HG02970 (cell line): Measurements from ENCODE around the gene COPS8.

Source experiments
- ATAC-seq: cut with Tn5 transposase; IDR thresholded peaks from one replicate; pipeline ENCODE4 v1.9.1; 2021; ENCODE audit warnings: mild to moderate bottlenecking, moderate library complexity, moderate number of reproducible peaks; ENCODE audit not compliant: unreplicated experiment, low FRiP score

COPS8 gene

DNA sequence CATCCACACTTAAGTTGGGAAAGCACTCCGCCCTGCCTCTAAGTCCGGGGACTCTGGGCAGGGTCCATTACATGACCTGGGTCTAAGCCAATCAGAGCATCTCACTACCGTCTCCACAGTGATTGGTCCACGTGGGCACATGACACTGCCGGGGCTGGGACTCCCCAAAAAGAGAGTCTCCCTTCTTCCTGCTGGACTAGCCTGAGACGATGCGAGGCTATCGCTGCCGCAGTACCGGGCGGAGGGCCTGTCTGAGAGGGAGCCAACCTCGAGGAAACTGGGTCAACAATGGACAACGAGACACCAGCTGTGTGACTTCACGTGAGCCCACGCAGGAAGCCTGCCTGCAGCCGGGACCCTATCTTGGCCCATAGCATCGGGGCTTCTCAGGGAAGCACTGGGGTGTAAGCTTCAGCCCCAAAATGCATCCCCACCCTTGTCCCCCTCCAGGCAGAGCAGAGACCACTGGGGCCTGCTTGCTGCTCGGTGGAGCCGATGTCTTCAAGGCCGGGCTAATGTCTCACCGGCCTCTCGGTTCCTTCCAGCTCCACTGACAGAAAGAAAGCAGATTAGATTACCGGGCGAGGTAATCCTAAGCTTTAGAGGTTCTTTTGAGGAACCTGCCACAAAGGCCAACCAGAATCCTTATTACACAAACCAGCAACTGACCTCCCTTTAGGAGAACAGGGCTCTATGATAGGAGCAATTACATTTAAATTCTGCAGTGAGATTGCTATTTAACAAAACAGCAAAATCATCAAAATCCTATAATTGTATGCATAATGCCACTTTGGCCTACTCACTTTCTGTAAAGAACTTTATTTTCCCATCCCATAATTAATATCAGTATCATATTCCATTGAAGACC is 21.3 kb upstream of the COPS8 start:
- ATAC-seq, result no peak

DNA sequence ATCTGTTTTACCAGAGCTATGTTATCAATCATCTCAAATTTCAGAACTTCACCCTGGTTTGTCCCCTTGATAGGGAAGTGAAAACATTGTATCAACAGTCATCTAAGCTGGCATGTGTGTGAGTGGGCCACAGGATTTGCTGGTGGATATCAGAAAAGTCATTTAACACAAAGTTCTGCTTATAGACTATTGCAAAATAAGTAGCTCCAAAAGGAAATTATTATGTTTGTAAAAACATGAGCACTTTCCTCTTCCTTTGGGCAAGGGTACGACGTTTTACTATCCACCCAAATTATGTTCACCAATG is 20.7 kb upstream of the COPS8 start:
- ATAC-seq, result no peak

DNA sequence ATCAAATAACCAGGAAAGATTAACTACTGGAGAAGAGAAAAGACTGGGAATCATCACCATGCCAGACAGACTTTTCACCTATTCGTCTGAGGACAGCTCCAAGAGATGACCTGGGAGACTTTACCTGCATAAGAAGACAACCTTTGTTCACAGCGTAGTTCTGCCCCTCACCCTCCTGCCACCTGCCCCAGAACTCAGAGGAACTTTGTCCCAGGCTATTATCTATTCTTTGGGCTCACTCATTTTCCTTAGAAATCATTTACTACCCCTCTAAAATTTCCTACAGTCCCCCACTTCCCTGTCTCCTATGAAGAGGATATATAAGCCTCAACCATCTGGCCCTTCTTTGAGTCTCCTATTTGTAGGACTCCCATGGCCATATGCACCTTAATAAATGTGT is 19.3 kb upstream of the COPS8 start:
- ATAC-seq, result no peak

DNA sequence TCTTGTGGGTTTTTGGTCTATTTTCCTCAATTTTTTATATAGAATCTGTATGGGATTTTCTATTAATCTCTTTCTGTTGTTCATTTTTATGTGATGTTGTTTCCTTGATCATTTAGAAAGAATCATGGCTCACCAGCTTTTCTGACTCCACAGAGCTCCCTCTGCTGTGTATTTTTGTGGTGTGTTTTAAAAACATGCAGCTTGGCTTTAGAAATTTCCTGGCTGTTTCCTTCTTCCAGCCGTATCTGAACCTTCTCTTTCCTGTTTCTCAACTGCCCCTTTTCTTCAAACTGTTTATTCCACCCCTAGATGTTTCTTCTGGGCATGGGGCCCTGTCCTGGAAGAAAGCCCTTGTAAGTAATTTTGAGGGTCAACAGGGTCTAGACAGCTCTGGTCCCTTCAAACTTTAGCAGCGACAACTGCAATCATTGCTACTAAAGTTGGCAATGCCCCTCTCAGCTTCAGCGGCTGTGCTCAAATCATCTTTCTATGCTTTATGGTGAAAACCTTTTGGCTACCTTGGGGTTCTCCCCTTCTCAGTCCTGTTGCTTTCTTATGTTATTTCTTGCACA is 17.6 kb upstream of the COPS8 start:
- no peak for ATAC-seq

DNA sequence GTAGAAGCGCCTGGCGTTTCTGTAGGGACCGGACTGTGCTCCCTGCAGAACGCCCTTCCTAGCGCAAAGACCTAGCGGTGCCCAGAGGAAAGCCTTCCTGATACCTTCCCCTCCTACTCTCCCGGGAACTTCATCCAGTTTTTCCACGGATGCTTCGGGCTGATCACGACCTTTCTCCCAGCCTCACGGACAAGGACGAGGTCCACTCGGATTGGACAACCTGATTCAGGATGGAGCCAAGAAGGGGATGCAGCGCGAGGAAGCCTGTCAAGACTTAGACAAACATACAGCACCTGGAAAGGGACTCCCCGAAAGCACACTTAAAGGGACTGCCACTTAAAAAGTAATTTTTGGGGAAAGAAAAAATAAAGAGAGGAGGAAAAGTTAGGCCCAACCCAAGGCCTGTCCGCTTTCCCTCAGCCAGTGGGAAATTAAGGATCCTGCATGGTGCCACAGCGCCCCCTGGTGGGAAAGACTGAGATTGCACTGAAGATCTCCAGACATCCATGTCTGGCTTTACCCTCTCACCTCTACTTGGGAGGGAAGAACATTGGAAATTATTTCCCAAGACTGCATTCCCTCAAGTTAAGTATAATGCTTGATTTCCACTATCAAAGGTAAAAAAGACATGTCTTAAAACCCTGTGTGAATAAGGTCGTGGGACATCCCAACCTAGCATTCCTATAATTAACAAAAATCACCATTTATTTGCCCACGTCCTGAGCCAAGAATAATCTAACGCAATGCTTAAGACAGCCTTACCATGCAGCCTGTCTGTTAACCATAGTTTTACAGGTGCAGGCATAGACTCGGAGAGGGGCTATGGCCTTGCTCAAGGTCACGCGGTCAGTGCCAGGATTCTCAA is 13.4 kb upstream of the COPS8 start:
- no peak for ATAC-seq

DNA sequence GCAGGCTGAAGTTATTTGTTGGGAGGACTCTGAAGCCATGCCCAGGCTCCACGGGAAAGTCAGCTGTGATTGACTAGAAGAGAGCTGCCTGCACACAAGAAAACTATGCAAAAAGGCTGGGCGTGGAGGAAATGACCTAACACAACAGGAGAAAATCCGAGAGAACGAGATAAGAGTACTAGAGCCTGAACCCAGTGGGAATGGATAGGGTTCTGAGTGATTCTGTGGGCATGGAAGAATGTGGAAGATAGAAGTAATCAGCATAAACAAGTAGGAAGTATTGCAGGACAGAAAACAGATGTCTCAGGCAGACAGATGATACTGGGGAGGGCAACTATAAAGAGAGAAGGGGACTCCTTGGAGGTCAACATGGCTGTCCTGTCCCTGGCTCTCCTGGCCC is 12.1 kb upstream of the COPS8 start:
- ATAC-seq, result no peak

DNA sequence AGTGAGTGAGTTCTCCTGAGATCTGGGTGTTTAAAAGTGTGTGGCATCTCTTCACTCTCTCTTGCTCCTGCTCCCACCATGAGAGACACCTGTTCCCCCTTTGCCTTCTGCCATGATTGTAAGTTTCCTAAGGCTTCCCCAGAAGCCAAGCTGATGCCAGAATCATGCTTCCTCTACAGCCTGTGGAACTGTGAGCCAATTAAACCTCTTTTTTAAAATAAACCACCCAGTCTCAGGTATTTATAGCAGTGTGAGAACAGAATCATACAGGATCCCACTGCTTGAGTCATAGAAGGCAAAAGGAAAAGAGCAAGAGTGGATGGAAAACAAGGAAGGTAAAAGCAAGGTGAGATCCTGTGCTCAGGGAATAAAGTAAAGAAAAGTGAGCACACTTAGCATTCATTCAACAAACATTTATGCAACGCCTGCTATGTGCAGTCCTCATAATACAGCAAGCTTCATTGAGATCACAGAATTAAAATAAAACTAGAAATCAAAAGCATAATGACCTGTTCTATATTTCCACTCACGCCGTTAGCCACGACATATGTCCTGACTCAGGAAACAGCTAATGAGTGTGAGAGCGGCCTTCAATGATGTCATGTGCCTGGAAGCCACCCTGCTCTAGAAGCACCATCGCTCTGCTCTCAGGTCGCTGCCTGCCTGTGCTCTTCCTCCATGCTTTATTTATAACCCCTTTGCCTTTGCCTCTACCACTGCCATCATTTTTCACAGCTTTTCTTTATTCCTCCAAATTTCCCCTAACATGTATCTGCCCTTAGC is 11.3 kb upstream of the COPS8 start:
- ATAC-seq, result no peak

DNA sequence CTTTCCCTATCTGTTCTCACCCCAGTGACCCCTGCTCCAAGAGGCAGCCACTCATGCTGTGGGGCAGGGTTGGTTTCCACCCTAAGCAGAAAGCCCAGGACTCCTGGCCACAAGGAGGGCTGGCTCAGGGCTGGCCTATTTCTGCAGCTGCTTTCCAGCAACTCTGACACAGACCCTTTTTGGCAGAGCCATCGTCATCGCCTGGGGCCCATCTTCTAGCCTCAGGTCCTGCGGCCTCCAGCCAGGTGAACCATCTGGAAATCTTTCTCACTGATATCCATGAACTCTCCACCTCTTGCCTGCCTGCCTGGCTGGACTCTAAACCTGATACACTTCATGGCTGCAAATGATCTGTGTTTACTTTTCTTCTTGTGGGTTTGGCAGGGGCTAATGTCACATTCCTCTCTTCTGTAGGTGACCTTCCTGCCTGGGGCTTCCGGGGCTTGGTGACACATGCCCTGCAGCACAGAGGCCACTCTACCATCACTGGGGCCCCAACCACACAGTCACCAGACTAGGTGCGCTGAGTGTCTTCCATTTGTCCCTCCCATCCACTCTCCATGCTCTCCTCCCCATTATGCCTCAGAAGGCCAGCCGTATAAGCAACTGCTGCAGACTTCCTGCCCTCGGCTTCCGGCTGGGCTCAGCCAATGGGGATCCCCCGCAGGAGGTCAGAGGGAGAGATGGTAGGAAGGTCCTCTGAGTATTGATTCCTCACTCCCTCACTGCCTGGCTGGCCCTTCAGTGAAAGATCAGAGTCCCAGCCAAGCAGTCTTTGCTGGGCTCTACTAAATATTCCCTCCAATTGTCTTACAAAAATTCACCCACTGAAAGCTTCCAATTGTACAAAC is 9.7 kb upstream of the COPS8 start:
- no peak for ATAC-seq

DNA sequence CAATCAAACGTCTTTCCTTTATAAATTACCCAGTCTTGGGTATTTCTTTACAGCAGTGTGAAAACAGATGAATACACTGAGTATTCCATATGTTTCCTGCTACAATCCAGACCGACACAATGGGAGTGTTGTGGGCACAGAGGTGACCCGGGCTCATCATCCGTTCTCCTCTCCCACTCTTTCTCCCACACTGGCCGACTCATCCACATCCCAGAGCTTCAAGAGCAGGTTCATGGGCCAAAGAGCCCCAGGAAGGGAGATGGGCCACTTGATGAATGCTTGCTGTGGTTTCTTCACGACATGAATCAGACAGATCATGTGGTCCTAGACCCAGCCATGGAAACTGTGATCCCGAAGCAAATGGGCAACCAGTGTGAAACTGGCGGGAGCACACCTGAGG is 4.1 kb upstream of the COPS8 start:
- no peak for ATAC-seq

DNA sequence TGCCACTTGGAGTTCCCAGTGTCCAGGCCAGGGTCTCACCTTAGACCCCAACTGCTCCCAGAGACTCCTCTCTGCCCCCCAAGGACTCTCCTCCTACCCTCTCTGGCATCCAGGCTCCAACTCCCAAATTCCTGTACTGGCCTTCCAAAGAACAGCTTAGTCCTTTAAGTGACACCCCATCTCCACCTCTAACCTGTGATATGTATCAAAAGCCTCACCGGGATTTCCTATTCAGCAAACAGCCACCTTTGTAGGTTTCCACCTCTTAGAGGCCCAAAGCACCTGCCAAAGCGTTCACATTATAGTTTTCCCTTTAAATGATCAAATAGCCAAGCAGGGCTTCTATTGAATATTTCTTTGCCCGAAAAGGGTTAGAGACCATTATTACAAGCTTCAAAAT is 2.7 kb upstream of the COPS8 start:
- no peak for ATAC-seq

DNA sequence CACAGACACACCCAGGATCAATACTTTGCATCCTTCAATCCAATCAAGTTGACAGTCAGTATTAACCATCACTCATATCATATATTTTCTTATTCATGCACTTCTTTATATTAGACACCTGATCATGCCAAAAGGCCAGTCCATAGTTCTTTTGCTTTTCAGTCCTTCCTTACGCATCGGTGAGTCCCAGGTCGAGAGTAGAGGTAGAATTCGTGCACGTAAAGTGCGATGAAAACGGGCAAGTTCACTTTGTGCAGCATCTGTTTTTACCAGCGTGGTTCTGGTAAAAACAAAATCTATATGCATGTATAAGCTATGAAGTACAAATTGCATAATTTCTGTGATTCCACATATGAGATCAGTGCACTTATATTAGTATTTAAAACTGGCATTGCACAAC is 1.2 kb upstream of the COPS8 start:
- no peak for ATAC-seq

DNA sequence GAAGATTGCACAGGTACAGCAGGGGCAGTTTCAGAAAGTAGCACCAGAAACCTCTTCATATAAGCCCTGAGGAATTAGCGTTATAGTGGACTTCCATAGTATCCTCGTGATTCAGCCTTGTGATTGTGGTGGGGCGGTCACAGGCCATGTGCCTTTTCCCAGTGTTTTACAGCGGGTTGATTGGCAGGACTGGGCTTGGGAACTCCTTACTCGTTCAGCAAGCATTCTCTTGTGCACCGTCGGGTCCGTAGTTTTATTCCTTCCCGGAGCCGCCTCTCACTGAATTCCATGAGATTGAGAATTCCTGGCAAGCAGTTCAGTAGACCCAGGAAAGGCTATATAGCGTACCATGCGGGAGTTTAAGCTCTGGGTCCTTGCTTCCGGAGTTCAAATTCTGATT is 5.2 kb downstream of the COPS8 start:
- no peak for ATAC-seq

DNA sequence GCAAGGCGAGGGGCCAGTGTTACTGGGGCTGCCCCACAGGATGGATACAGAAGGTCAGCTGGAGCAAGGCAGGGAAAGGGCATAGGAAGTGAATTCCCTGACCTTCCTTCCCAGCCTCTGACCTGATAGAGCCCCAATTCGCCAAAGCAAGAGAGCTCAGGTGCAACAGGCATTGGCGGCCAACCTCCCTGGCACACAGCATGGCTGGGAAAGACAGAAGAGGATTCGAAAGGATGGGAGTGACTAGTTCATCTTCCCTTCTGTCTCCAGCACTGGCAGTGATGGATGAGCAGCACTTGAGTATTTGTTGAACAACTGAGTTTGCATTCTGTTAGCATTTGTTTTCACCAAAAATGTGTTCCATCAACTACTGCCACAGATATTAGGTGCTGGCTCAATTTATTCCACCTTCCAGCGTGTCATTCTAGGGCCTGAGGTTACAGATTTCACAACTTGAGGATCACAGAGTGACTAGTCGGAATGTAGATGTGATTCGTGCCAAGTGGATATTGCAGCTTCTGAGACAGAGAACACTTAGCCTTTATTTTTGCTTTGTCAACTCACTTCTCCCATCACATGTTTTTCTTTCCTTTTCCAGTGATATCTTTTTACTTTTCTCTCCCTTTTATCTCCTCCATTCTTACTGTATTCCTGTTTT is 6.2 kb downstream of the COPS8 start:
- no peak for ATAC-seq

DNA sequence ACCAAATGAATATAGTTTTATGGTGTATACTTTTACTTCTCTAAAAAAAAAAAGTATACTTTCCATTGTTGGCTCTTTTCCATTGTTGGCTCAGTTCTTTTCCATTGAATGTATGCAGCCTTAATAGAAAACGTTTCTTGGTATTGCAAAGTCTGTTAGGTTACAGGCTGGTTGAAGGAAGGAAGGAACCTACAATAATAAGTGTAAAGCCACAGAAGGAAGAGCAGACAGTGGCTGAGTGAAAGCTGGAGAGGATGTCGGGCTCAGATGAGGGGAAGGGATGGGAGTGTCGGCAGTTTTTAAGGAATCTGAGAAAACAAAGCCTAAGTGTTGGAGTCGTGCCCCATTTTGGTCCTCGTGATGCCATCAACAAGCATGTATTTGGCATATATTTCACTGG is 6.8 kb downstream of the COPS8 start:
- no peak for ATAC-seq

DNA sequence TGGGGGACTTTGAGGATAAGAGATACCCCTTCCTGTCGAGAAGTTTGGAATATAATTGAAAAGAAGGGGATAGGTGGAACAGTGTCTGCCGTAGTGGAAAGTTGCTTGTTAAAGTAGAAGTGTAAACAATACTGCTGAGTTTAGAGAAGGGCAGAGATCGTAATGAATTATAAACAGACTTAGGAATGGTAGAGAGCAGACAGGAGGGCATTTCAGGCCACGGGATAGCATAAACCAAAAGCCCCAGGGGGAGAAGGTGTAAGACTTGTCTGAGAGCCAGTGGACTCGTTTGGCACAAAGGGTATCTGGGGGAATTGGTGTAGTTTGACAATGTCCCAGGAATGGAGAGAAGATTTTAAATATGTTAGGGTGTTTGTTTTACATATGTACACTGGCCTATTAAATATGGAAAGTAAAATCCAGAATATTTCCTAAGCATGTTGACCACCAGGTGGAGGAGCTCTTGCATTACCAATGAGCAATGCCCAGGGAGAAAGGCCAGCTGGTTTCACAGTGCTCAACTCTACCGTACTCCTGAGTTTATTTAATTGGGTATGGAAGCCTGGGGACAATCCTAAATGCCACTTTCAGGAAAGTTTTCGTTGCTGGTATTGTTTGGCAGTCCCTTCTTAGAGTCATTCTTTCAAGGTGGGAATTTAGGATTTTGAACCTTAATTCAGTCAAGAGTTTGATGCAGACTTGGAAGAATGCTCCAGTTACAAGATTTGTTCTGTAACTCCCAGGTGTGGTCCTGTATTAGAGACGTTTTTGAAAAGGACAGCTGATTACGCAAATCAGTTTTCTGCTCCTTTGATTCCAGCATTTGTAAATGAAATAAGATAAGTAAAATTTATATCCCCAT is 7.5 kb downstream of the COPS8 start:
- no peak for ATAC-seq

DNA sequence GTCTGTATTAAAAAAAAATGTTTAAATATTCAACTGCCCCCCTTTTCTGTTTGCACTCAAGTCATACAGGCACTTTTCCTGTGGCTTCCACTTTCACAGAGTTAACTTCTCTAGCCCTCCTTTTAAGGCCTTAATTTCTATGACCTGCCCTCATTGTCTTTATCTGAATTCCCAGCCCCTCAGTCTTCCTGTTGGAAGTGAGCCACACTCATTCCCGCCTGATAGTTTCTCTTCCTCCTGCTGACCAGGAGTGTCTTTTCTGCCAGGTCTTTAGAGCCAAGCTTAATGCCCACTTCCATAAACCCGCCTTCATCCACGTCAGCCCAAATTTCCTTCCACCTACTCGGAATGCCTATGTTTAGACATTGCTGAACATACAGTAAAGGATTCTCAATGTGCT is 10.5 kb downstream of the COPS8 start:
- no peak for ATAC-seq

DNA sequence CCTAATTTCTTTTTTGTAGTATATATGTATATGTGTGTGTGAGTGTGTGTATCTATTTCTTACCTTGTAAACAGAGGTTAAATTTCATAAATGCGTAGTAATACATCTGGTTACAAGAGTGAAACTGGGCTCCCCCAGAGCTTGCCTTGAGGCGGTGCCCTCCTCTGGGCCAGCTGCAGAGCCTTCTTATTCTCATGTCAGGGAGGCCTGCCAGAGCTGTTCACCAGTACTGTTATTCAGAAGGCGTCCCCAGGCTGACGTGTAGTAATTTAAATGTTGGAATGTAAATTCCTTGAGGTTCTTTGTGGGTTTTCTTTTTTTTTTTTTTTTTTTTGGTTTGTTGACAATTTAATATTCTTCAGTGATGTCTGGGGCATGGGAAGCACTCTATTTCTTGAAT is 11.2 kb downstream of the COPS8 start:
- ATAC-seq, result no peak

DNA sequence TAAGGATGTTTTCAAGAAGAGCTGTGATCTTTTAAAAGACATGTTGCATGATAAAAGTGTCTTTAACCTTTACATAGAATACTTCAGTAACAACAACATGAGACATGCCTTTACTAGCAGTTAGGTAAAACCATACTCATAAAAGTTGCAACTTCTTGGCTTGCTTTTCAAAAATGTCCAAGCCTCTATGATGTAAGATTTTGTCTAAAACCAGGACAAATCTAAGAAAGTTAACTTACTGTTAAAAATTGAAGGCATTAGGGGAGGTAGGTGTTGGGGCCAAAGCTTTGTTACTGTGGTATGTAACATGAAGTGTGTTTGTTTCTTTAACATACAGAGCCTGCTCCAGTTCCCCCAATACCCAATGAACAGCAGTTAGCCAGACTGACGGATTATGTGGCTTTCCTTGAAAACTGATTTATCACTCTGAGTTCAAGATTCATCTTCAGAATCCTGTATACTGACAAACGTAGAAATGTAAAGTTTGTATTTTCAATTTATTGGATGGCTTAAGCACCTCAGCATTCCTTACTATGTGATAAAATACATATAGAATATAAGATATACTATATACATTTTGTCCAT is 11.7 kb downstream of the COPS8 start:
- ATAC-seq, result no peak
